GM19463 (cell line): Measurements from ENCODE around the gene UBE2J2.
A peak's percentile ranks its signal among the peaks of the same experiment; 100 is the strongest.

Experiments used
- ATAC-seq: cut with Tn5 transposase; IDR thresholded peaks from one replicate; pipeline ENCODE4 v1.9.1; 2021; ENCODE audit warnings: mild to moderate bottlenecking, moderate library complexity; ENCODE audit not compliant: unreplicated experiment

The UBE2J2 gene

DNA sequence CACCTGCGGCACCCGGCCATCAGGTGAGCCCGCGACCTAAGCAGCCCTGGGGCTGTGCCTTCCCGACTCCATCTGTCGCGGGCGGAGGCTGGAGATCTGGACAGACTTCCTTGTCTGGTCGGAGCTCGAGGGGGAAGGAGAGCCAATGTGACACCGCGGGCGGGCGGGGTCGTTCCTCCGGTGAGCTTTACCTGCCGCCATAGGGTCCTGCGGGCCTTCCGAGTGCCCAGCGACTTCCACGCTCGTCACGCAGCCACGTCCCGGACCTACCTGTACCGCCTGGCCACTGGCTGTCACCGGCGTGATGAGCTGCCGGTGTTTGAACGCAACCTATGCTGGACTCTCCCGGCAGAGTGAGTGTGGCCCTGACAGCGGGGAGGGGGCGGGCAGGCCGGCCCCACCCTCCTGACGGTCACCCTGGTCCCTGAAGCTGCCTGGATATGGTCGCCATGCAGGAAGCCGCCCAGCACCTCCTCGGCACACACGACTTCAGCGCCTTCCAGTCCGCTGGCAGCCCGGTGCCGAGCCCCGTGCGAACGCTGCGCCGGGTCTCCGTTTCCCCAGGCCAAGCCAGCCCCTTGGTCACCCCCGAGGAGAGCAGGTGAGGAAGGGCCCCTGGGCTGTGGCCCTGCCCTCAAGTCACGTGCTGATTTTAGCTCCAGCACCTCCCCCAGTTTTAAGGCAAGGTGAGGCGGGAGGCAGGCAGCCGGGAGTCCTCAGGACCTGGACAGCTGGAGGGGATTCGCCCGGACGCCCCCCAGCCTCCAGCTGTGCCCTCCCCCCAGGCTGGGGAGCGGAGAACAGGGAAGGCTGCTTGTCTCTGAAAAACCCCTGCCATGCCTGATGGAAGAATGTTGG lies 35.8 kb upstream of the UBE2J2 start:
- no peak for ATAC-seq

DNA sequence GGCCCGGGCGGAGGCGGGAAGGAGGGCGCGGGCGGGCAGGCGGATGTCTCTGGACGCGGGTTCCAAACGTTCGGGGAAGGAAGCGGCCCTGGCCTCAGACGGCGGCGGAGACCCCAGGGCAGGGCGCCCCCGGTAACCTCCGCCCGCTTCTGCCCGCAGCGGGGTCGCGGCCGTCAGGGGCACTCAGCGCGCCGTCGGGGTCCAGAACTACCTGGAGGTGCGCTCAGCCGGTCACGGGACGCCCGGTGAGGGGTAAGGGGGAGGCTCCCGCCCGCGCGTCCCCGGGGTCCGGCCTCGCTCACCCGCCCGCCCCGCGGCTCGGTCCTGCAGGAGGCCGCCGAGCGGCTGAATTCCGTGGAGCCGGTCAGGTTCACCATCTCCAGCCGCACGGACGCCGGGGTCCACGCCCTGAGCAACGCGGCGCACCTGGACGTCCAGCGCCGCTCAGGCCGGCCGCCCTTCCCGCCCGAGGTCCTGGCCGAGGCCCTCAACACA lies 35.1 kb upstream of the UBE2J2 start:
- ATAC-seq, result no peak

DNA sequence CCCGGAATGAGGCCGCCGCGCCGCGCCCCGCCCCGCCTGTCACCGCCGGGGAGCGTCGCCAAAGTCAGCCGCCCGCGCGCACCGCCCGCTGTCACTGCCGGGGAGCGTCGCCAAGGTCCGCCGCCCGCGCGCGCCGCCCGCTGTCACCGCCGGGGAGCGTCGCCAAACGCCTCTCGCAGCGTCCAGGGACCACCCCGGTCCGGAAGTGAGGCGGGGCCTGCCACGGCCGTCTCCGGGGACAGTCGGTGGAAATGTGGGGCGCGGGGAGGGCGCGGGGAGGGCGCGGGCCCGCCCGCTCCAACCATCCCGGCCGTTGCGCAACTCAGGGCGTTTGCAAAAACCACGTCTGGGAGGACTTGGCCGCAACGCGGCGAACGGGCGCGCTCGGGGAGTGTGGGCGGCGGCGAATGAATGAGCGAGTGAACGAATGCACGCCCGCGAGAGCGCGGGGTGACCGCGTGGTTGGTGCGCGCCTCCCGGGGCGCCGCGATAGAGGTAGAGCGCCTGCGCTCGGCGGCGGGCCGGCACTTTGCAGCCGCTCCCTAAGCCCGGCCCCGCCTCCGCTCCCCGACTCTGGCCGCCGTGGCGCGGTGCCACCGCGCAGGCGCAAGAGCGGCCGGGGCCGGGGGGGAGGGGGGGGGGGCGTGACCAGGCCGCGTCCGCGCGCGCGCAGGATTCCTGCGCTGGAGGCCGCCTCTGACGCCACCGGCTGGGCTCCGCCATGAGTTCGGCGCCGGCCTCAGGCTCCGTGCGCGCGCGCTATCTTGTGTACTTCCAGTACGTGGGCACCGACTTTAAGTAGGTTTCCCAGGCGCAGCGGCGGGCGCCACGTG lies 34.5 kb upstream of the UBE2J2 start, which contains the start of the genes ACAP3 and PUSL1:
ACAP3 (minus strand) TSS at position 8 of the 833 bp plus-strand sequence. CDS start 115 bp downstream, outside the sequence.
PUSL1 (plus strand) TSS at position 675 of the 833 bp plus-strand sequence; CDS start at position 722, 47 bp downstream.
- ATAC-seq, result peak; percentile 59

DNA sequence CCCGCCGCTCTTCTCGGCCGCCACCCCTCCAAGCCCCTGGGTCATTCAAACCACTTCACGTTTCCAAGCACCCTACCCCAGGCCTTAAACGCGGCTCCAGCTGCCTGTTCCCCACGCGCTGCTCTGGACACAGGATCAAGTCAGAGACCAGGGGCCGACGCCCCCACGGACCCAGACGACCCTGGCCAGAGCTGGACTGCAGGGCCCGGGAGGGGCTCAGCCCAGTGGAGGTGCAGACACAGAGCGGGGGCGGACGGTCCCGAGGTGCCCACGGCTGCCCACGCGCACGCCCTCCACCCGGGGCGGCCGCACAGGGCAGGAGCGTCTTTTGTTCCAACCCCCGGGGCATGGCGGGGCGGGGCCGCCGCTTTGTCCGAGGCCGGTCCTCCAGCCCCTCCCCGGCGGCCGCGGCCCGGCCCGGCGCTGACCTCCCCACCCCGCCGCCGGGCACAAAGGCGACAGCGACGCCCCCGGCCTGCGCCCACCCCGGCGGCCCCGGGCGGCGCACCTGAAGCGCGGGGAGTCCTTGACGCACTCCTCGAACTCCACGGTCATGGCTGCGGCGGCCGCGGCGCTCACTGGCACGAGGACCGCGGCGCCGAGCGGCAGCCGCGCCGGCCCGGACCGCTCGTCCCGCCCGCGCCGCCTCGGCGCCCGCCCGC lies 33.7 kb upstream of the UBE2J2 start:
- ATAC-seq, result peak; percentile 1

DNA sequence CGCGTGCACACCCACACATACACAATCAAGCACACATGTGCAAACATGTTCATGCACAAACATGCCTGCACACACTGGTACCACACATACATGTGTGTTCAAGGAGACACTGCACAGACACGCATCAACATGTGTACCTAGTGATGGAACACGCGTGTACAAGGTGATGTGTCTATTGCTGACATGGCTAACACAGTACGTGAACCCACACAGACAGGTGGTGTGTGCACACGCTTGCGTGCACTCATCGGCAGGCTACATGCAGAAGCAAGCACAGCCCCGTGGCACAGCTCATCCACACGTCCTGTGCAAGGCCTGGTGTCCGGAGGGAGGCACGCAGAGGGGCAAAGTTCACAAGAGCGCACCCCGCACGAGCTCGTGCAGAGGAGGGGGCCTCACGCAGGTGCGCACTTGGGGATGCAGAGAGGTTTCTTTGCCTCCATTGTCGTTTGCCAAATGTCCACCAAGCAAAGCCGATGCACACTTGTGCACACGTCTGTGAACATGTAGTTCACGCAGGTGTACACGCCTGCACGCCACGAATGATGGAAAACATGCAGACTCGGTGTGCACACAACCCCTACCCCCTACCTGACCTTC lies 33.1 kb upstream of the UBE2J2 start:
- ATAC-seq, result no peak

DNA sequence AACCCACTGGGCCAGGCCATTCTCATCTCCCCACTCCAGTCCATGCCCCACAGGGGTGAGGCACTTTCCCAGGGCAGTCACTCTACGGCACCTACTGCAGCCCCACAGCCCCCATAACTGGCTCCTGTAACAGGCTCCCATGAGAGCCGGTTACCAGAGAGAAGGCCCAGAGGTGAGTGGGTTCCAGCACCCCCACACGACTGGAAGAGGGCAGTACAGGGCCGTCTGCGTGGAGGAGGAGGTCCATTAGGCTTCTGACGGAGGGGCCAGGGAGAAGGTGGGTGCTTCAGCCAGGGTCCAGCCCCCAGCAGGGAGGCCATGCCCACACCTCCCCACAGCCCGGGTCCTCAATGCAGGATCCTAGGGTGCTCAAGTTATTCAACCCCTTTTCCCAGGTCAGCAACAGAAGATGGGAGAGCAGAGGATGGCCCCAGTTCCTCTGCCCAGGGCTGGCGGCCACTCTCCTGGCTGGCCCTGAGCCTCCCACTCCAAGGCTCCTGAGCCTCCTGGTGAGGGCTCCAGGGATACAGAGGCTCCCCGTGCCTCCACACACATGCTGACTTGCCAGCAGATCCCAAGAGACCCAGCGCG lies 32.5 kb upstream of the UBE2J2 start:
- no peak for ATAC-seq

DNA sequence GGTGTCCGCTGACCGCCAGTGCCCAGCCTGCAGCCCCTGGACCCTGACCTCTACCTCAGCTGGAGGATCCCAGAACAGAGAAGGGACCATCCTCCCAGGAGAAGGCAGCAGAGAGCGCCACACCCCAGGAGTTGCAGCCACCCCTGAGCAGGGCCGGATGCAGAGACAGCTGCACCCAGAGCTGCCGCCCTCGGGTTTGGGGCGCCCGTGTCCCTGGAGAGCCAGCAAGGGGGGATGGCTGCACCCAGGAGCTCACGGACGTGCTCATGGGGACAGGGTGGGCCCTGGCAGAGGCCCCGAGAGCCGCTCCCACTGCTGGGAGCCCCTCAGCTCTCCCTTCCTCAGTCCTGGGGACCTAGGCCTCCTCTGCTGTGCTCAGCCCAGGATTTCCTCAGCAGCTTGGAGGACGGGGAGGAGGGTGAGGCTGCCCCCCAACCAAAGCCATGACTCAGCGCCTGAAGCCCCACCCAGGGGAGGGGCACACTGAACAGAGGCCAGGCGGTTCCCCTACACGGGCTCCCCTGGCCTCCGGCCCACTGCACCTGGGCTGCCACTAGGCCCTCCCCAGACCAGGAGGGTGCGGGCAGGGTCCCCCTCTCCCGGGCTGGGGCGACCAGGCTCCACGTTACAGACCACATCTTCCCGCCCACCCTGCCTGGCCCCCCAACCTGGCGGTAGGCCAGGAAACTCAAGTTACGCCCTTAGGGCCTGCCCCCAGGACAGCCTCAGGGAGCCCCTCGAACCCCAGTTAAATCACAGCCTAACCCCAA lies 31.8 kb upstream of the UBE2J2 start:
- no peak for ATAC-seq

DNA sequence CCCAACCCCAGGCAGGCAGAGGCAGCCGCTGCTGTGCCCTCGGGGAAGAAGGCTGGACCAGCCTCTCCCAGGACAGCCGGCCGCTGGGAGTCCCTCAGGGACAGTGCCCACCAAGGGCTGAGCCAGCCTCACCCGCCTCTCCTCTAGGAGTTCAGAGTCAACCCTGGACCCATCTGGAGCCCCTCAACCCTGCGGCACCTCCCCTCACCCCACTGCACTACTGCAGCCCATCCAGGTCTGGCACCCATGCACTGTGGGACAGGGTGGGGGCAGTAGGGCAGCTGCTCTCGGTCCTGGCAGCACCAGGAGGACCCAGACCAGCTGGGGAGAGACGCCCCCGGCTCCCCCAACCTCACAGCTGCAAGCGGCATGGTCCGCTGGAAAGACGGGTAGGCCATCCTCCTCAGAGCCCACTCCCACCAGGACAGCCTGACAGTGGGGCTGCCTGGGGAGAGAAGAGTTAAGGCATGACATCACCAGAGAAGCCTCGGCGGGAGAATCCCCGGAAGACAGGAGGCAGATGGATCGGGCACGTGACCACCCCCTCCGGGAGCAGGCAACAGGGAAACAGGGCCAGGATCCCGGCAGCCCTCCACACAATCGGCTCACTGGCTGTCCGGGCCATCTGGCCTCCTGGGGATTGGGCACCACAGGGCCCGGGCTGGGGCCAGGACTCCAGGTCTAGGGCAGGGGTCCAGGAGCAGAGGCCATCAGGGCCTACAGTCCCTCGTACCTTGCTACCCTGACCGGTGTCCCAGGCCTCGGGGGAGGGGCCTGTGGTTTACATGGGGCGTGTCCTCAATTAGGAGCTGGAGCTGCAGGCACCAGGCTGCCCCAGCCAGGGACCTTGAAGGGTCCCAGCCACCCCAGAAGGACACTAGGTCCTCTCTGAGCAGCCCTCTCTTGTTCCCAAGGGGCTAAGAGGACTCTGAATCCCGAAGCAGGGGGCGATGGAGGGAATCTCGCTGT lies 31.0 kb upstream of the UBE2J2 start:
- no peak for ATAC-seq

DNA sequence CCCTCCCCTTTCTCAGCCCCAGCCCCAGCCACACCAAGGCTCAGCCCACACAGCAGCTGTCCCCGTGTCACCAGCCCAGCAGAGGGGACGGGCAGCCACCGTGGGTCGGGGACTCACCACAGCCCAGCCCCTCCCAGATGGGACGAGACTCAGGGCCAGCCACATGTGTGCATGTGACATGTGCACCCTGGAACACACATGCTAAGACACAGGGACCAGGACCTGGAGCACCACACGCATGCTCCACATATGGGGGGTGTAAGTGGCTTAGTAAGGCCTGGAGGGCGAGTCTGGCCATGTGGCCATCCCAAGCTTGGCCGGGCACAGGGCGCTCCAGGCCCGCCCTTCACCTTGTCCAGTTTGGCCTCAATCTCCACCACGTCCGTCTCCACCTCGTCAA lies 30.1 kb upstream of the UBE2J2 start:
- ATAC-seq, result no peak

DNA sequence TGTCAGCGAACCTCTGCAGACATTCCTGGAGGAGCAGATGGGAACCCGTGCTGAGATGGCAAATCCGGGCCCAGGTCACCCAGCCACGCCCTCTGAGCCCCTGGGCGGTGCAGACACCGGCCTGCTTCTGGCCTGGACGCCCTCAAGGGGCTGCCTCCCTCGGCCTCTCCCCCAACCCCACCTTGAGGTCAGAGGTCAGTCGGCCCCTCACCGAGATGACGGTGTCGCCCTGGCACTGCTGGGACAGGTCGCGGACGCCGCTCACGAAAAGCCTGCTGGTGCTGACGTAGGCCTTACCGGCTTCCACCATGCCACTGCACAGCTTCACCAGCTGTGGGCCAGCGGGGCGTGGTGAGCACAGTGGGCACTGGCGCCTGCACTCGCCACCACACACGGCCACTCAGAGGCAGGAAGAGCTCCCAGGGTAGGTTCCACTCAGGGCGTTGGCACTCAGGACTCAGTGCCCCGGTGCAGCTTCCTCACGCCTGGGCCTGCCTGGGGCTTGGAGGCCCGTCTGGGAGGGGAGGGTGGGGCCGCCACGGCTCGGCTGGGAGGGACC lies 29.4 kb upstream of the UBE2J2 start:
- ATAC-seq, result no peak

DNA sequence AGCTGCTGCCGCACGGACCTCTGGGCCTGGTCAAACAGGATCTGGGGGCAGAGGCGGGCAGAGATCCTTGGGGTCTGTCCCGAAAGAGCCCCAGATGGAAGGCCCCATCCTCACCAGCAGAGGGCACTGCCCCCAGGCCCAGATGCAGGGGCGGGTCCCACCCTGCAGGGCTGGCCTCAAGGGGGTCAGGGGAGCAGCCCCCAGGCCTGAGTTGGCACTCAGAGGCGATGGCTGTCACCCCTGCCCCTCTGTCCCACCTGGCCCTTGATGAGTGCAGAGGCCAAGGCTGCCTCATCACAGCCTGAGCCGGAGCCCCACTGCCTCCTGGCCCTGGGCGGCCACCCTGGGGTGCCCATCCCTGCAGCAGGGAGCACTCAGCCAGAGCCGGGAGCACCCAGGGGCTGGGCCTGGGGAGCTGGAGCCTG lies 28.4 kb upstream of the UBE2J2 start:
- ATAC-seq, result no peak

DNA sequence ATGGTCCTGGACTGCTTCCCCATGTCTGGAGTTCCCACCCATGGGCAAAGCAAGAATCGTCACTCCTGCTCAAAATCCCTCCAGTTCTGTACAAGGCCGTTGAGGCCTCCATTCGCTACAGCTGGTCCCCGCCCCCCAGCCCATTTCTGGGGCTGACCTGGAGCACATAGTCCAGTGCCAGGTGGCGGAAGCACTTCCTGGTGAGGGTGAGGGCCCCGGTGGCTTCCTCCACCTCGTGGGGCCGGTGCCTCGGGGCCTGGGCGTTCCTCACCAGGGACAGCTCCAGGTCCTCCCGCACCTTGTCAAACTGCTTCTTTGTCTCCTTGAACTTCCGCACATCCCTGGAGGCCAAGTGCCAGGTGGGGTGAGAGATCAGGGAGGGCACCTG lies 26.7 kb upstream of the UBE2J2 start:
- ATAC-seq, result no peak

DNA sequence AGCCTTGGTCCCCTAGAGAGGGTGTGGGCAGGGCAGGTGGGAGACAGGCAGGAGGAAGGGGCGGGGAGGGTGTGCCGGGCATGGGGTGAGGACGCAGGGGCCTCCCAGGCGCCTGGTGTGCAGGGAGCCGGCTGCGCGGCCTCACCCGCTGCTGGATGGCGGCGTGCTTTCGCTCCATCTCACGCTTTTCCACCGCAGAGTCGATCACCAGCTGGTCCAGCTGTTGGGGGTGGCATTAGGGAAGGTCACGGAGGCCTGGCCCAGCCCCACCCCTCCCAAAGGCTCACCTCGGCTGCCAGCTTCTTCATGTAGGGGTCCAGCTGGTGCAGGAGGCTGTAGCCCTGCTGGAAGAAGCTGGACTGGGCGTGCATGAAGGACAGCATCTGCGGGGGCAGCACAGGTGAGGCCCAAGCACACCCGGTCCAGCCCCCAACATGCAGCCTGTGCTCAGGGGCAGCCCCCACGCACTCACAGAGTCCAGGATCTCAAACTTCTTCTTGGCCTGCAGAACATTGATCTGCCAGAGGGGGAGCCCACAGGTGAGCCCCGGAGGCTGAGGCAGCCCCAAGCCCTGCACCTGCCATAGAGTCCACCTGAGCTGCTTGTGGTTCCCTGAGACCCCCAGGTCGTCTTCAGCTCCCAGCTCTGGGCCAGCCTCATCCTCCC lies 26.2 kb upstream of the UBE2J2 start:
- ATAC-seq, result no peak

DNA sequence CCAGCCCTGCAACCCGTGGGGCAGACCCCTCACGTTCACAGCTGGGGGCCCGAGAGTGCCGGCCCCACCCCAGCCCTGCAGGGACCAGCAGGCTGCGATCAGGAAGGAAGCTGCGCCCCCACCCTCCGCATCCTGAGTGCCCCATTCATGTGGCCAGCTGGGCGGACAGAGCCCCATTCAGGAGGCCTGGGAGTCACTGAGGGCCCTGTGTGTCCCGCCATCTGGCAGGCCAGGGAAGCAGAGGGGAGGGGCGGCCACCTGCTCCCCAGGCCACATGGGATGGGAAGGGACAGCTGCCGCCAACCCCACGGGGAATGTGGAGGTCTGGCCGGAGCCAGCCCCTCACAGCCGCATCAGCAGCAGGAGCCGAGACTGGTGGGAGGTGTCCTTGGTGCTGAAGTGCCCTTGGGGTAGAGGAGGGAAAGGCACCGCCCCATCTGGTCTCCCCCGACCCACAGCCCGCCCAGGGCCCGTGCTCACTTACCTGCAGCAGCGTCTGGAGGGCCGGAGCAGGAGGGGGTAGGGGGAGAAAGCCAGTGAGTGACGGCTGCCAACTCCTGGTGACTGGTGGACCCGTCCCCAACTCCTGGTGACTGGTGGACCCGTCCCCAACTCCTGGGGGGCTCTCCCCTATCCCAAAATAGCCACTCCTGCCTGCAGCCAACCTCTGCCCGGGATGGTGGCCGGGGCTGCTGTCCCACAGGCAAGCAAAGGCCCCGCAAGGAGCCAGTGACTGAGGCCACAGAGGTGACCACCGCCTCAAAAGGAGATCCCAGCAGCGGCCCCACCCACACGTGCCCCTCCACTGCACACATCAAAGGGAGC lies 25.4 kb upstream of the UBE2J2 start:
- no peak for ATAC-seq

DNA sequence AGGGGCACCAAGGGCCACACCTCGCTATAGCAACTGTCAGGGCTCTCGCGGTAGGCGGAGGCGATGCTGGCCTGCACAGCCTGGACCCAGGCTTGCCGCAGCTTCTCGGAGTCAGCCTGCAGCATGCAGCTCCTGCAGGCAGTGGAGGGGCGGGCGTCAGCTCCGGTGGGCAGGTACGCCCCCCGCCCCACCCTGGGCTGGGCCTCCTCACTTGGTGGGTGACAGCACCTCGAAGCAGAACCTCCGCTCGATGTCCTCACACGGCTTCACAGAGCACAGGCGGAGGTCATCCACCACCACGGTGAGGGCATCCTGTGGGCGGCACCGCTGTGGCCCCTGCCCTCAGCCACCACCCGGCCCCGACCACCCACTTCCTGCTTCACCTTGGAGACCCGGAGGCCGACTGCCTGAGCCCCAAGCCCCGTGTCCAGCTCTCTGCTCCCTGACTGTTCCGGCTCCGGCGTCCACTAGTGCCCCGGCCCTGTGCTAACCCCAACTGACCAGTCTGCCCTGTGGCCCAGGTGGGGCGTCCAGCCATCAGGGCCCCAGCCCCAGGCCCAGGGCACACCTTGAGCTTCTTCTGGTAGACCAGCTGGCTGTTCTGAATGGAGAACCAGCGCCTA lies 24.3 kb upstream of the UBE2J2 start:
- ATAC-seq, result no peak
